ENCODE data around the gene MEPCE. TPM values are rescaled to one million over a fixed set of nuclear protein-coding genes. Genes with fewer than 3 reads are reported as not detected.

MEPCE gene
- polyA plus RNA-seq, 1 donor (not counting 4 experiments of a cell fraction or from before 2014, with no cell fraction given), result 10.6 TPM

- no peaks in the 10 kb centered on the region for H4K20me1 ChIP-seq (ENCODE audit: control insufficient read depth, extremely low read depth, insufficient read depth, low read length)
- no peak overlapping the region for H3K4me3 ChIP-seq (ENCODE audit: control insufficient read depth in 2 of 3, extremely low read depth in 1 of 3, insufficient read depth in 2 of 3, low read depth in 1 of 3, low read length in 3 of 3)
- no peaks in the 10 kb centered on the region for H3K27me3 ChIP-seq (ENCODE audit: control insufficient read depth, extremely low read depth, insufficient read depth, low read length)
- no peak overlapping the region for H2AFZ ChIP-seq (ENCODE audit: control insufficient read depth, low read length)
- H3K9ac ChIP-seq (ENCODE audit: control insufficient read depth, extremely low read depth, insufficient read depth, low read length), result no peak overlapping the region
- no peaks in the 10 kb centered on the region for H3K9me1 ChIP-seq (ENCODE audit: control insufficient read depth, extremely low read depth, insufficient read depth, low read length)
- dilution Hi-C loops (cut with MboI; ENCODE audit: extremely low pct_ligation_motif_present, low sequenced_read_pairs), result no loop called here
- H3K4me2 ChIP-seq (ENCODE audit: control insufficient read depth, extremely low read depth, insufficient read depth, low read depth, low read length), result no peak overlapping the region
- no peaks in the 10 kb centered on the region for H3K79me2 ChIP-seq (ENCODE audit: control insufficient read depth, insufficient read depth, low read length)
- no peaks in the 10 kb centered on the region for H3K36me3 ChIP-seq (ENCODE audit: control insufficient read depth in 2 of 2, extremely low read depth in 1 of 2, insufficient read depth in 2 of 2, low read length in 2 of 2)
- no peak overlapping the region for H3K27ac ChIP-seq (ENCODE audit: control insufficient read depth, insufficient read depth, low read length)
- H3K9me3 ChIP-seq (ENCODE audit: control insufficient read depth, low read depth, low read length), result no peaks in the 10 kb centered on the region
- peaks cover 3% of the 10 kb centered on the region for H3K4me1 ChIP-seq (ENCODE audit: control insufficient read depth, extremely low read depth, insufficient read depth, low read length)
- TF ChIP-seq EZH2 (IDR thresholded peaks at IDR 0.05; ENCODE audit: low read length), result no peak
- no peak for TF ChIP-seq CTCF (optimal IDR thresholded peaks at IDR 0.05 in 1 of 3, IDR thresholded peaks at IDR 0.05 in 1 of 3, conservative IDR thresholded peaks at IDR 0.05 in 1 of 3; ENCODE audit: extremely low read depth in 1 of 3, insufficient read depth in 2 of 3, low read length in 3 of 3)
- DNase-seq (ENCODE audit: low read depth, low spot score) (no peak), FAIRE-seq (no peak)
Measured at GRCh38 chr7:100455206-100455605, 25.6 kb downstream of the MEPCE start.

GRCh38 chr7:100456562-100456961, 26.9 kb downstream of the MEPCE start:
- Histone ChIP-seq H3K4me3 (ENCODE audit: control insufficient read depth in 2 of 3, extremely low read depth in 1 of 3, insufficient read depth in 2 of 3, low read depth in 1 of 3, low read length in 3 of 3) (no peak overlapping the region), H3K27me3 (ENCODE audit: control insufficient read depth, extremely low read depth, insufficient read depth, low read length) (no peaks in the 10 kb centered on the region), H3K9ac (ENCODE audit: control insufficient read depth, extremely low read depth, insufficient read depth, low read length) (no peak overlapping the region), H3K9me3 (ENCODE audit: control insufficient read depth, low read depth, low read length) (no peaks in the 10 kb centered on the region), H3K4me1 (ENCODE audit: control insufficient read depth, extremely low read depth, insufficient read depth, low read length) (no peaks in the 10 kb centered on the region), H3K4me2 (ENCODE audit: control insufficient read depth, extremely low read depth, insufficient read depth, low read depth, low read length) (no peak overlapping the region), H3K36me3 (ENCODE audit: control insufficient read depth in 2 of 2, extremely low read depth in 1 of 2, insufficient read depth in 2 of 2, low read length in 2 of 2) (peaks cover 0 to 6% of the 10 kb centered on the region in 2 experiments), H3K79me2 (ENCODE audit: control insufficient read depth, insufficient read depth, low read length) (no peaks in the 10 kb centered on the region), H3K27ac (ENCODE audit: control insufficient read depth, insufficient read depth, low read length) (no peak overlapping the region), H2AFZ (ENCODE audit: control insufficient read depth, low read length) (no peak overlapping the region), H4K20me1 (ENCODE audit: control insufficient read depth, extremely low read depth, insufficient read depth, low read length) (no peaks in the 10 kb centered on the region), H3K9me1 (ENCODE audit: control insufficient read depth, extremely low read depth, insufficient read depth, low read length) (no peaks in the 10 kb centered on the region)
- FAIRE-seq, result no peak
- no peak for DNase-seq (ENCODE audit: low read depth, low spot score)
- dilution Hi-C loops (cut with MboI; ENCODE audit: extremely low pct_ligation_motif_present, low sequenced_read_pairs), result no loop called here
- TF ChIP-seq EZH2 (IDR thresholded peaks at IDR 0.05; ENCODE audit: low read length), result no peak
- no peak for TF ChIP-seq CTCF (optimal IDR thresholded peaks at IDR 0.05 in 1 of 3, IDR thresholded peaks at IDR 0.05 in 1 of 3, conservative IDR thresholded peaks at IDR 0.05 in 1 of 3; ENCODE audit: extremely low read depth in 1 of 3, insufficient read depth in 2 of 3, low read length in 3 of 3)
